D721Med (cell line): ENCODE data around the gene YWHAG.
"Not testable (repeated sequence)": the region's sequence is repeated elsewhere in the genome, so short reads cannot be mapped to it uniquely, and the experiment has no call there.

Experiments
- DNase-seq: peaks from one replicate; pipeline ENCODE4 v3.0.0; 2011; ENCODE audit warnings: low spot score; ENCODE audit not compliant: insufficient read length
- FAIRE-seq: peaks from 2 replicates; lab custom pipeline; 2011; peaks lifted over from hg19 to GRCh38; lab: Jason Lieb, UNC
- TF ChIP-seq, protein P1 (sequence below): IDR thresholded peaks from 2 replicates; pipeline ENCODE4 v1.5.1; 2012; ENCODE audit warnings: mild to moderate bottlenecking, control low read depth; ENCODE audit not compliant: insufficient read depth; ENCODE audit errors: missing control alignments

The YWHAG gene

GRCh38 chr7:76310102-76310957, 48.5 kb downstream of the YWHAG start:
- DNase-seq, result no peak

GRCh38 chr7:76309341-76310101, 49.3 kb downstream of the YWHAG start:
- not testable (repeated sequence) for FAIRE-seq, DNase-seq

More at GRCh38 chr7:76310102-76310957, 48.5 kb downstream of the YWHAG start:
- TF ChIP-seq, protein P1, sequence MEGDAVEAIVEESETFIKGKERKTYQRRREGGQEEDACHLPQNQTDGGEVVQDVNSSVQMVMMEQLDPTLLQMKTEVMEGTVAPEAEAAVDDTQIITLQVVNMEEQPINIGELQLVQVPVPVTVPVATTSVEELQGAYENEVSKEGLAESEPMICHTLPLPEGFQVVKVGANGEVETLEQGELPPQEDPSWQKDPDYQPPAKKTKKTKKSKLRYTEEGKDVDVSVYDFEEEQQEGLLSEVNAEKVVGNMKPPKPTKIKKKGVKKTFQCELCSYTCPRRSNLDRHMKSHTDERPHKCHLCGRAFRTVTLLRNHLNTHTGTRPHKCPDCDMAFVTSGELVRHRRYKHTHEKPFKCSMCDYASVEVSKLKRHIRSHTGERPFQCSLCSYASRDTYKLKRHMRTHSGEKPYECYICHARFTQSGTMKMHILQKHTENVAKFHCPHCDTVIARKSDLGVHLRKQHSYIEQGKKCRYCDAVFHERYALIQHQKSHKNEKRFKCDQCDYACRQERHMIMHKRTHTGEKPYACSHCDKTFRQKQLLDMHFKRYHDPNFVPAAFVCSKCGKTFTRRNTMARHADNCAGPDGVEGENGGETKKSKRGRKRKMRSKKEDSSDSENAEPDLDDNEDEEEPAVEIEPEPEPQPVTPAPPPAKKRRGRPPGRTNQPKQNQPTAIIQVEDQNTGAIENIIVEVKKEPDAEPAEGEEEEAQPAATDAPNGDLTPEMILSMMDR, result no peak
- FAIRE-seq, result no peak

DNA sequence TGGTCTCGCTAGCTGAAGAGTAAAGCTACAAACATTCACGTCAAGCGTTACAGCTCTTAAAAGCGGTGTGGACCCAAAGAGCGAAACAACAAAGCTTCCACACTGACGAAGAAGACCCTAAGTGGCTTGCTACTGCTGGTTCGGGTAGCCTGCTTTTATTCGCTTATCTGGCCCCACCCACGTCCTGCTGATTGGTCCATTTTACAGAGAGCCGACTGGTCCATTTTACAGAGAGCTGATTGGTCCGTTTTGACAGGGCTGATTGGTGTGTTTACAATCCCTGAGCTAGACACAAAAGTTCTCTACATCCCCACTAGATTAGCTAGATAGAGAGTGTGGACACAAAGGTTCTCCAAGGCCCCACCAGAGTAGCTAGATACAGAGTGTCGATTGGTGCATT, 49.9 kb downstream of the YWHAG start:
- not testable (repeated sequence) for DNase-seq, FAIRE-seq

- TF ChIP-seq, protein P1, result no peak
Measured at GRCh38 chr7:76304888-76305375, 53.9 kb downstream of the YWHAG start.

DNA sequence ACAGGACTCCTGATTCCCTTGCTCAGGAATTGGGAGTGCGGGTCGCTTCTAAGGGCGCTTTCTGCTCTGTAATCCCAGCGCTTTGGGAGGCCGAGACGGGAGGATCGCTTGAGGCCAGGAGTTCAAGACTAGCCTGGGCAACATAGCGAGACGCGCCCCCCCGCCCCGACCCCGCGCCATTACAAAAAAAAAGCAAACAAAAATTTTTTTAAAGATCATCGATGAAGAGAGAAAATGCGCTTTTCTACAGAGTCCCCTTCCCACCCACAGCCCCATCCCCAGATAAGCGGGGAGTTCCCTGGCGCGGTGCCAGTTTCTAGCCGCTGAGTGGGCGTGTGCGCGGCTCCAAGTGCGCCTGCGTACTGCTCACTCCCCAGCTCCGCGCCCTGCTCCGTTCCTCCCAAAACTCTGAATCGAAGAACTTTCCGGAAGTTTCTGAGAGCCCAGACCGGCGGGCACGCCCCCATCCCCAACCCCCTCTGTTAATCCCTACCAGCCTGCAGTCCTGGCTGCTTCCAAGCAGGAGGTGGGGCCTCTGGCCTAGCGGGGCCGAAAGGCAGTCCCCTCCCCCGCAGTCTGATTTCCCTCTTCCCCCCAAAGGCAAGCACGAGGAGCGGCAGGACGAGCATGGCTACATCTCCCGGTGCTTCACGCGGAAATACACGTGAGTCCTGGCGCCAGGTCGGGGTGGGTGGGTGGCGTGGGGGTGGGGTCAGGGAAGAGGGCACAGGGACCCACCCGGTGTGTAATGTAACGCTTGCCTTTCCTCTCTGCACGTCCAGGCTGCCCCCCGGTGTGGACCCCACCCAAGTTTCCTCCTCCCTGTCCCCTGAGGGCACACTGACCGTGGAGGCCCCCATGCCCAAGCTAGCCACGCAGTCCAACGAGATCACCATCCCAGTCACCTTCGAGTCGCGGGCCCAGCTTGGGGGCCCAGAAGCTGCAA, 55.3 kb downstream of the YWHAG start:
- DNase-seq, result peak; percentile 69
- FAIRE-seq, result no peak
- TF ChIP-seq, protein P1, result no peak

More at GRCh38 chr7:76304888-76305375, 53.9 kb downstream of the YWHAG start:
- FAIRE-seq (no peak), DNase-seq (no peak)

DNA sequence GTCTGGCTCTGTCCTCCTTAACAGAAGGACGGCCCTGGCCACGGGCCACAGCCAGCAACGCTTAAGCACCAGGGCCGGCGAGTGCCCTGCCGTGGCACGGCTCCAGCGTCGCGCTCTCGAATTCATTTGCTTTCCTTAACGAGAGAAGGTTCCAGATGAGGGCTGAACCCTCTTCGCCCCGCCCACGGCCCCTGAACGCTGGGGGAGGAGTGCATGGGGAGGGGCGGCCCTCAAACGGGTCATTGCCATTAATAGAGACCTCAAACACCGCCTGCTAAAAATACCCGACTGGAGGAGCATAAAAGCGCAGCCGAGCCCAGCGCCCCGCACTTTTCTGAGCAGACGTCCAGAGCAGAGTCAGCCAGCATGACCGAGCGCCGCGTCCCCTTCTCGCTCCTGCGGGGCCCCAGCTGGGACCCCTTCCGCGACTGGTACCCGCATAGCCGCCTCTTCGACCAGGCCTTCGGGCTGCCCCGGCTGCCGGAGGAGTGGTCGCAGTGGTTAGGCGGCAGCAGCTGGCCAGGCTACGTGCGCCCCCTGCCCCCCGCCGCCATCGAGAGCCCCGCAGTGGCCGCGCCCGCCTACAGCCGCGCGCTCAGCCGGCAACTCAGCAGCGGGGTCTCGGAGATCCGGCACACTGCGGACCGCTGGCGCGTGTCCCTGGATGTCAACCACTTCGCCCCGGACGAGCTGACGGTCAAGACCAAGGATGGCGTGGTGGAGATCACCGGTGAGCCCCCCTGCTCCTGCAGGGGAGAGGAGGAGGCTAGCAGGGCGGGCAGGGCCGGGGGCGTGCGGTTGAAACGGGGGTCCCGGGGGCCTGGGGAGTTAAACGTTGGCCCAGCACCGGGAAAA, 56.2 kb downstream of the YWHAG start, which contains the start of gene HSPB1:
Gene HSPB1 (plus strand): TSS at position 327 of the 855 bp plus-strand sequence. CDS start 40 bp downstream, at position 367.
- TF ChIP-seq, protein P1, result no peak
- FAIRE-seq (no peak), DNase-seq (no peak)

DNA sequence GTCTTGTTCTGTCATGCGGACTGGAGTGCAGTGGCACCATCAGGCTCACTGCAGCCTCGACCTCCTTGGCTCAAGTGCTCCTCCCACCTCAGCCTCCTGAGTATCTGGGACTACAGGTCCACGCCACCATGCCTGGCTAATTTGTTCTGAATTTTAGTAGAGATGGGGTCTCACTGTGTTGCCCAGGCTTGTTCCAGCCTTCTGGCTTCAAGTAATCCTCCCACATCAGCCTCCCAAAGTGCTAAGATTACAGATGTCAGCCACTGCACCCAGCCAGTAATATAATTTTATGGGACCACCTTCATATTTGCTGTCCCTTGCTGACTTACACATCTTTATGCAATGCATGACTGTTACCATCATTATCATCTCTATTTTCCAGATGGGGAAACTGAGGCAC, 57.8 kb downstream of the YWHAG start:
- FAIRE-seq, result no peak
- no peak for DNase-seq
- TF ChIP-seq, protein P1, result no peak
